ENCODE measurements around the gene PRDM2. TPM values are rescaled to one million over a fixed set of nuclear protein-coding genes. Genes with fewer than 3 reads are reported as not detected.

PRDM2 gene
- total and polyA plus RNA-seq, 2 of the 13 experiments (the other 11 are each of a cell fraction or from before 2014, with no cell fraction given) = 4.0 to 6.5 TPM

- 97% methylated on average over 11 of the region's 11 CpGs for WGBS (ENCODE audit: low lambda C conversion rate)
- no peak overlapping the region for H3K4me3 ChIP-seq (replicated peaks in 1 of 3; ENCODE audit: insufficient read depth in 1 of 3, low read depth in 2 of 3, low read length in 3 of 3)
- no TSS peak for BruUV-seq (replicated peaks)
- FAIRE-seq = no peak
- in situ Hi-C loops (cut with HindIII; ENCODE audit: extremely low pct_ligation_motif_present, low pct_unique_long_range_greater_than_20kb) (no loop called here), intact Hi-C loops (cut with micrococcal nuclease; ENCODE audit: unreplicated experiment) (no loop called here)
- H2AFZ ChIP-seq (ENCODE audit: low read length) = no peak overlapping the region
- no peaks in the 10 kb centered on the region for H3K27me3 ChIP-seq (ENCODE audit: control insufficient read depth in 1 of 2, insufficient read depth in 2 of 2, low read length in 2 of 2)
- TF ChIP-seq ZNF501 (CRISPR knock-in tag; IDR thresholded peaks at IDR 0.05) (no peak), ZNF431 (CRISPR knock-in tag; IDR thresholded peaks at IDR 0.05; ENCODE audit: borderline replicate concordance, low read depth) (no peak), ZNF780A (CRISPR knock-in tag; IDR thresholded peaks at IDR 0.05) (no peak), ZNF674 (CRISPR knock-in tag; IDR thresholded peaks at IDR 0.05; ENCODE audit: low read depth) (no peak), SP140L (CRISPR knock-in tag; IDR thresholded peaks at IDR 0.05; ENCODE audit: borderline replicate concordance) (no peak), ZNF747 (CRISPR knock-in tag; IDR thresholded peaks at IDR 0.05; ENCODE audit: borderline replicate concordance) (no peak), SOX6 (IDR thresholded peaks at IDR 0.05) (no peak), SOX6 (CRISPR knock-in tag; IDR thresholded peaks at IDR 0.05) (no peak), MED13 (CRISPR knock-in tag; IDR thresholded peaks at IDR 0.05) (no peak), ATAD3A (CRISPR knock-in tag; IDR thresholded peaks at IDR 0.05) (no peak), SRSF1 (optimal IDR thresholded peaks at IDR 0.05; ENCODE audit: low read depth, low read length) (no peak), CHD2 (IDR thresholded peaks at IDR 0.05; ENCODE audit: low read depth, low read length) (no peak), SAP130 (CRISPR knock-in tag; IDR thresholded peaks at IDR 0.05; ENCODE audit: low read depth) (no peak), ZNF329 (CRISPR knock-in tag; IDR thresholded peaks at IDR 0.05; ENCODE audit: low read depth) (no peak), MBD4 (IDR thresholded peaks at IDR 0.05; ENCODE audit: borderline replicate concordance, low read length) (no peak), RXRA (CRISPR knock-in tag; IDR thresholded peaks at IDR 0.05) (no peak), ZZZ3 (CRISPR knock-in tag; IDR thresholded peaks at IDR 0.05; ENCODE audit: borderline replicate concordance) (no peak), SNAI1 (CRISPR knock-in tag; IDR thresholded peaks at IDR 0.05; ENCODE audit: borderline replicate concordance) (no peak), ZNF205 (CRISPR knock-in tag; IDR thresholded peaks at IDR 0.05) (no peak), MAFG (CRISPR knock-in tag; IDR thresholded peaks at IDR 0.05) (no peak), ZFP82 (CRISPR knock-in tag; IDR thresholded peaks at IDR 0.05; ENCODE audit: borderline replicate concordance) (no peak)
- H3K27ac ChIP-seq (ENCODE audit: extremely low read length, insufficient read depth, low read length) = no peak overlapping the region
- H3K36me3 ChIP-seq (replicated peaks in 1 of 2; ENCODE audit: control insufficient read depth in 1 of 2, insufficient read depth in 2 of 2, low read length in 2 of 2) = no peaks in the 10 kb centered on the region
- no peaks in the 10 kb centered on the region for H3K4me1 ChIP-seq (ENCODE audit: insufficient read depth, low read length)
- ChIA-PET CTCF (ENCODE audit: low intra/inter-chr PET ratio, low total read pairs) (no interaction called here), POLR2A (no interaction called here)
- no peak for DNase-seq (ENCODE audit: low spot score)
- peaks cover 4% of the 10 kb centered on the region; the same call in 1 of the 2 replicates for H4K20me1 ChIP-seq (ENCODE audit: insufficient read depth, low read length)
- H3K4me2 ChIP-seq (ENCODE audit: low read depth, low read length) = no peak overlapping the region
- no peak overlapping the region for H3K9ac ChIP-seq (ENCODE audit: insufficient read depth, low read depth, low read length)
- H3K9me3 ChIP-seq (ENCODE audit: low read length) = no peaks in the 10 kb centered on the region
- H3K79me2 ChIP-seq (ENCODE audit: insufficient read depth, low read length) = no peaks in the 10 kb centered on the region
- no peak for ATAC-seq
These were observed 104.2 kb downstream of the PRDM2 start for GRCh38 chr1:13804240-13804633.

Measured in HepG2 (cell line).